ENCODE results near the gene NOC2L.

DNA sequence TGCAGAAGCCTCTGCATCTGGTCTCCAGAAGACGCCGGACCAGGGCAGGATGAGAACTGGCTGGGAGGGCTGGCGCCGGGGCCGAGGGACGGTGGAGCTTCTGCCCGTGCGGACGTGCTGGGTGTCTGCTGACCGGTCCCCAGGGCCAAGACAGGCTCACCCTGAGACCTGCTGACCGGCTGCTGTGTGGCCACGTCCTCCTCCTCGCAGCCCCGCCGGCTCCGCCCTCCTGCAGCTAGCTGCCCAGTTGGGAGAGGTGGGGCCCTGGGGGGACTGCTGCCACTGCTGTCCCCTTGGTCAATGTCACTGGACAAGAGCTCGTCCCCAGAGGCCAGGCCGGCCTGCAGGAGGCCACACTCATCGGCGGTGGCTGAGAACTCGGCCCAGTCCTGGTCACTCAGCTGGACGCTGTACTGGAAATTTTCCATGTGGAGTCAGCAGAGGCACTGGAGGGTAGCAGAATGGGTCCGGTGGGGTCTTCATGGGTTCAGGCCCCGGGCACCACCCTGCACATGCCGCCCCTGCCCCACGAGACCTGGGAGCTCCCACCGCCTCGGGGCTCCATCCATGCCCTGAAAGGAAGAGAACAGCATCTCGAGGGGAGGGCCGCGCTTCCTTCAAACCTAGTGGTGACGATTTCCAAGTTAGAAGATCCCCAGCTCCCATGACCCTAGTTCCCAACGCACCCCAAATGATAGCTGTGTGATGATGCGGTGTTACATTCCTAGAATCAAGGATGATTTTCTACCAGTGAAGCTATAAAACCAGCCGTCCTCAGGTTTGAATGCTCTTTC, 21.7 kb upstream of the NOC2L start:
- TF ChIP-seq, protein P1, sequence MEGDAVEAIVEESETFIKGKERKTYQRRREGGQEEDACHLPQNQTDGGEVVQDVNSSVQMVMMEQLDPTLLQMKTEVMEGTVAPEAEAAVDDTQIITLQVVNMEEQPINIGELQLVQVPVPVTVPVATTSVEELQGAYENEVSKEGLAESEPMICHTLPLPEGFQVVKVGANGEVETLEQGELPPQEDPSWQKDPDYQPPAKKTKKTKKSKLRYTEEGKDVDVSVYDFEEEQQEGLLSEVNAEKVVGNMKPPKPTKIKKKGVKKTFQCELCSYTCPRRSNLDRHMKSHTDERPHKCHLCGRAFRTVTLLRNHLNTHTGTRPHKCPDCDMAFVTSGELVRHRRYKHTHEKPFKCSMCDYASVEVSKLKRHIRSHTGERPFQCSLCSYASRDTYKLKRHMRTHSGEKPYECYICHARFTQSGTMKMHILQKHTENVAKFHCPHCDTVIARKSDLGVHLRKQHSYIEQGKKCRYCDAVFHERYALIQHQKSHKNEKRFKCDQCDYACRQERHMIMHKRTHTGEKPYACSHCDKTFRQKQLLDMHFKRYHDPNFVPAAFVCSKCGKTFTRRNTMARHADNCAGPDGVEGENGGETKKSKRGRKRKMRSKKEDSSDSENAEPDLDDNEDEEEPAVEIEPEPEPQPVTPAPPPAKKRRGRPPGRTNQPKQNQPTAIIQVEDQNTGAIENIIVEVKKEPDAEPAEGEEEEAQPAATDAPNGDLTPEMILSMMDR (IDR thresholded peaks at IDR 0.05; ENCODE audit: low read length): no peak
- no peak for TF ChIP-seq EZH2 (IDR thresholded peaks at IDR 0.05; ENCODE audit: borderline replicate concordance, low read length)

All from OCI-LY1 (cell line).